Measurements from ENCODE around the gene CFDP1. TPM values are rescaled to one million over a fixed set of nuclear protein-coding genes. Genes with fewer than 3 reads are reported as not detected.

The CFDP1 gene
- total and polyA plus RNA-seq, 10 donors: 56.1 to 222 (median 108) TPM

GRCh38 chr16:75304521-75305363 is 128.6 kb downstream of the CFDP1 start:
- H3K36me3 ChIP-seq: peaks cover 0 to 62% (median 24%) of the 10 kb centered on the region in 6 donors
- peak; percentile 84 for DNase-seq
- intact Hi-C loops (cut with DNase I; ENCODE audit: low total_unique reads): no loop called here
- WGBS, 5 donors: 59 to 74% (median 71%) methylated on average over 4 of the region's 4 CpGs
- no peak for TF ChIP-seq CTCF (IDR thresholded peaks at IDR 0.05 in 8 of 11, conservative IDR thresholded peaks at IDR 0.05 in 3 of 11)
- TF ChIP-seq POLR2A (IDR thresholded peaks at IDR 0.05): no peak
- peak in 2 of 3 donors; percentile 58 to 60 for TF ChIP-seq POLR2AphosphoS5 (IDR thresholded peaks at IDR 0.05)
- no peaks in the 10 kb centered on the region for H3K9me3 ChIP-seq
- peaks cover 0 to 48% (median 15%) of the 10 kb centered on the region in 6 donors for H3K4me1 ChIP-seq
- peak overlapping the region in 1 of 8 donors; percentile 56 for H3K4me3 ChIP-seq
- no peaks in the 10 kb centered on the region for H3K27me3 ChIP-seq (replicated peaks in 1 of 7)
- H3K27ac ChIP-seq: peak overlapping the region; percentile 48 to 86 (median 80)

GRCh38 chr16:75301804-75302203 is 131.5 kb downstream of the CFDP1 start:
- Histone ChIP-seq H3K27me3 (replicated peaks in 1 of 7) (no peaks in the 10 kb centered on the region), H3K36me3 (peaks cover 0 to 87% (median 28%) of the 10 kb centered on the region in 6 donors), H3K9me3 (no peaks in the 10 kb centered on the region), H3K4me3 (no peak overlapping the region), H3K4me1 (peaks cover 0 to 55% (median 18%) of the 10 kb centered on the region in 6 donors), H3K27ac (peak overlapping the region in 1 of 8 donors; percentile 28)
- 79 to 93% (median 87%) methylated on average over 1 of the region's 1 CpG for WGBS, 5 donors
- TF ChIP-seq CTCF (IDR thresholded peaks at IDR 0.05 in 8 of 11, conservative IDR thresholded peaks at IDR 0.05 in 3 of 11) (no peak), POLR2A (IDR thresholded peaks at IDR 0.05) (no peak), POLR2AphosphoS5 (IDR thresholded peaks at IDR 0.05) (no peak)
- no peak for DNase-seq
- intact Hi-C loops (cut with DNase I; ENCODE audit: low total_unique reads): no loop called here

GRCh38 chr16:75298267-75298666 is 135.0 kb downstream of the CFDP1 start:
- TF ChIP-seq POLR2A (IDR thresholded peaks at IDR 0.05) (no peak), CTCF (IDR thresholded peaks at IDR 0.05 in 8 of 11, conservative IDR thresholded peaks at IDR 0.05 in 3 of 11) (no peak), POLR2AphosphoS5 (IDR thresholded peaks at IDR 0.05) (peak in 1 of 3 donors; percentile 13)
- H3K4me3 ChIP-seq: no peak overlapping the region
- H3K27ac ChIP-seq: peak overlapping the region in 4 of 8 donors; percentile 62 to 83 (median 72)
- intact Hi-C loops (cut with DNase I; ENCODE audit: low total_unique reads): no loop called here
- H3K4me1 ChIP-seq: peaks cover 0 to 57% (median 19%) of the 10 kb centered on the region in 6 donors
- DNase-seq: no peak
- no peaks in the 10 kb centered on the region for H3K27me3 ChIP-seq (replicated peaks in 1 of 7)
- H3K36me3 ChIP-seq: peaks cover 0 to 96% (median 31%) of the 10 kb centered on the region in 6 donors
- 82 to 93% (median 86%) methylated on average over 6 of the region's 6 CpGs for WGBS, 5 donors
- no peaks in the 10 kb centered on the region for H3K9me3 ChIP-seq

- Histone ChIP-seq H3K9me3 (no peaks in the 10 kb centered on the region), H3K27ac (peak overlapping the region in 7 of 8 donors; percentile 46 to 83 (median 66)), H3K4me3 (no peak overlapping the region), H3K27me3 (replicated peaks in 1 of 7) (no peaks in the 10 kb centered on the region), H3K4me1 (peaks cover 0 to 46% (median 17%) of the 10 kb centered on the region in 6 donors), H3K36me3 (peaks cover 0 to 97% (median 42%) of the 10 kb centered on the region in 6 donors)
- WGBS, 5 donors: 56 to 71% (median 60%) methylated on average over 1 of the region's 1 CpG
- TF ChIP-seq POLR2AphosphoS5 (IDR thresholded peaks at IDR 0.05) (peak in 2 of 3 donors; percentile 48 to 81), CTCF (IDR thresholded peaks at IDR 0.05 in 8 of 11, conservative IDR thresholded peaks at IDR 0.05 in 3 of 11) (no peak), POLR2A (IDR thresholded peaks at IDR 0.05) (no peak)
- DNase-seq: no peak
- intact Hi-C loops (cut with DNase I; ENCODE audit: low total_unique reads): no loop called here
Observed at GRCh38 chr16:75296606-75297005, 136.7 kb downstream of the CFDP1 start.

All from spleen (tissue), 11 donors.